HG03108 (cell line): ENCODE measurements around the gene TRIM31.
"Not testable (repeated sequence)": the region's sequence is repeated elsewhere in the genome, so short reads cannot be mapped to it uniquely, and the experiment has no call there.

ENCODE experiments used
- ATAC-seq: cut with Tn5 transposase; IDR thresholded peaks from one replicate; pipeline ENCODE4 v1.9.1; 2021; ENCODE audit warnings: moderate library complexity; ENCODE audit not compliant: unreplicated experiment

Gene TRIM31

DNA sequence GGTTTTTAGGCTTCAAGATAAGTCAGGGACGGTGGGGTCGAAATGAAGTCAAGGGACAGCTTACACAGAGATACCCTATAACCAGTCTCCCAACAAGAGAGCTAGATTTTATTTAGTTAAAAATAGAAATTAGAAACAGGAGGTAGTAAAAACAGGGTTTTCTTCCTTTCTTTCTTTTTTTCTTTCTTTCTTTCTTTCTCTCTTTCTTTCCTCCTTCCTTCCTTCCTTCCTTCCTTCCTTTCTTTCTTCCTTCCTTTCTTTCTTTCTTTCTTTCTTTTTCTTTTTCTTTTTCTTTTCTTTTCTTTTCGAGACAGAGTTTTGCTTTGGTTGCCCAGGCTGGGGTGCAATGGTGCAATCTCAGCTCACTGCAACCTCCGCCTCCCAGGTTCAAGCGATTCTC lies 5.8 kb upstream of the TRIM31 start:
- ATAC-seq = not testable (repeated sequence)

DNA sequence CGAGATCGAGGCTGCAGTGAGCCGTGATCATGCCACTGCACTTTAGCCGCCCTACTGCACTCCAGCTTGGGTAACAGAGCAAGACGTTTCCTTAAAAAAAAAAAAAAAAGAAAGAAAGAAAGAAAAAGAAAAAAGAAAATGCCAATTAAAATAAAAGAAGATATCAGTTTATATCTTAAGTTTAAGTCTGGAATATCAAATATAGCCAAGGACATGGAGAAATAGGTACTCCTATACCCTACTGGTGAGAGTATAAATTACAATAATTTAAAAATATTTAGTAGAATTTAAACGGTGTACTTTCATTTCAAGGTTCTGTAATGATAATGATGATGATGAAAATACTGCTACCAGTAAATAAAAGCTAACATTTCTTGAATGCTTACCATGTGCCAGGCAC lies 3.8 kb upstream of the TRIM31 start:
- no peak for ATAC-seq

DNA sequence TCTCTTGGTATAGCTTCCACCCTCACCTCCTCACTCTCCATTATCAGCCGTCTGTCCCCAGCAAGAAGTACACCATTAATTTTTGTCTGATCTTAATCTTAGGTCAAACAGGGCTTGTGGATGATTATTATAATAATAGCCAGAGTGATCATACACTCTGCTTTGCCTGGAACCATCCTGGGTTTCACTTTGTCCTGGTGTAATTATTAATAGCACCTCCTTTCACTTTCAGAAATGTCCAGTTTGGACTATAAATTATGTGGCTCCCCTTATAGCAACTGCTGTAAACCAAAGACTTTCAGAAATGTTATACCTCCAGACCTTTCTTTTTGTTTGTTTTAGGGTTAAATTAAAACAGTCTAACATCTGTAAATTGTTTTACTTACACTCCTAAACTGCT lies 951 bp upstream of the TRIM31 start:
- ATAC-seq = no peak

DNA sequence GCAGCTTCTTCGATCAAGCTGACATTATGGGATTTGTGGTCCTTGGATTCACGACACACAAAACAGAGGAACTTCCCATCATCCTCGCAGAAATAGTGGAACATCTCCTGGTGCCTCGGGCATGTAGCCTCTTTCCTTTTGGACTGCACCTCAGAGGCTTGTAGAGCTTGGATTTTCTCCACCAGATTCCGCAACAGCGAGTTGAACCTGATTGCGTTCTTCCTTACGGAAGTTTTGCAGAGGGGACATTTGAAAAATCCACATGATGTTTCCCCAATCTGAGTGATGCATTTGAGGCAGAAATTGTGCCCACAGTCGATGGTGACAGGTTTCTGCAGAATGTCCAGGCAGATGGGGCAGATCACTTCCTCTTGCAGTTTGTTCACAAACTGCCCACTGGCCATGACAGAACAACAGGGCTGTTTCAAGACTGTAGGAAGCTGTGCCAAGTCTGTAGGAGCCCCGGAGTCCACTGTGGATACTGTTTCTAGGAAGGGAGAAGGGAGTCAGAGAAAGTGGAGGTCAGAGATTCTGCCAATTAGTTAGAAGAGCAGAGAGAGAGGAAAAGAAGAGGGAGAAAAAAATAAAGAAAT lies 392 bp downstream of the TRIM31 start:
- no peak for ATAC-seq

DNA sequence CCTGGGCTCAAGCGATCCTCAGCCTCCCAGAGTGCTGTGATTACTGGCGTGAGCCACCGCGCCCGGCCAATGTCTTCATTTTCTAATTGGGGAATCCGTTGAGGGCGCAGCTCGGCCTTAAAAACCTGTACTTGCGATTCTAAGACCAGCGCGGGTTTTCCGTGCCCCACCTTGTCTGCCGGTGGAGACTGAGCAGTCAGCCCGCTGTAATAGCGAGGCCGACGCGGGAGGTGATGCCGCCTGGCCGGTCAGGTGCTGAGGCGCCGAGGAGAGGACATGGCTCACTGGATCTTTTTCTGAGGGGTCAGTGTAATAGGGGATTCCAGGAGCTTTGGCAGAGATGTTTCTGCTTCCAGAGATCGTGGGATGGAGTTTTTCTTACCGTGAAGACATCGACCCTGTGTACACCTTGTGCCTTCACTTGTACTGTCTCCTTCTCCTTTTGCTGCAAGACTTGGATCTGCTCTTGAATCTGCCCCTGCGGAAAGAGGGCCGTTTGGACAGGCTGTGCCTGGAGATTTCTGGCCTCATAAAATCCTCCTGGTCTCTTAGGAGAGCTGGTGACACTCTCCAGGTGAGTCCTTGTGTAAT lies 1.5 kb downstream of the TRIM31 start:
- ATAC-seq = no peak

DNA sequence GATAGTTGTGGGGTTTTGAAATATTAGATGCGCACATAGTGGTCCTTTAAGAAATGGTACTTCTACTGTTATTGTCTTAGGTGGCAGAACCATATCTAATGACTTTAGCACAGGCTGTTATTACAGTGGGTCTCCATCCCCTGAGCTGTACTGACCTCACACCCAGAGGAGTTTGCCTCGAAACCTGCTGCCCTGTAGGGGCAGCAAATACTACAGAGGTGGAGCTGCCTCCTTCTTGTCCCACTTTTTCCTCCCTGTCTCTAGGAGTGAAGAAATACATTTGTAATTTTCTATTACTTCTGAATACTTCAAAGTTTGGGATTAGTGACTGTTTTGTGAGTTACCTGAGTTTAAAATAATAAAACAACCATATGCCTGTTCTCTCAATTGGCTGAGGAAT lies 8.2 kb downstream of the TRIM31 start:
- ATAC-seq = no peak

DNA sequence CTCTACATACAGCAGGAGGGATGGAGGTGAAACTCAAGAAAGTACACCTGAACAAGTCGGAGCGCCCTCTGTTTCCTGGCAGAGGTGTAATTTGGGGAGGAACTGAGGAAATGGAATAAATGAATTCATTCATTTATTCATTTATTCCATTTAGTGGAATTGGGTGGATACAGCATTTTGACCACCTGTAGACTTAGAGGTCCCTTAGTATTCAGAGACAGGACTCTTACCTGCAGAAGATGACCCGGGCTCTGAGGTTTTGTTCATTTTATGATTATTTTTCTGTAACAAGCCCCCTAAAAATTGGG lies 9.1 kb downstream of the TRIM31 start:
- no peak for ATAC-seq

DNA sequence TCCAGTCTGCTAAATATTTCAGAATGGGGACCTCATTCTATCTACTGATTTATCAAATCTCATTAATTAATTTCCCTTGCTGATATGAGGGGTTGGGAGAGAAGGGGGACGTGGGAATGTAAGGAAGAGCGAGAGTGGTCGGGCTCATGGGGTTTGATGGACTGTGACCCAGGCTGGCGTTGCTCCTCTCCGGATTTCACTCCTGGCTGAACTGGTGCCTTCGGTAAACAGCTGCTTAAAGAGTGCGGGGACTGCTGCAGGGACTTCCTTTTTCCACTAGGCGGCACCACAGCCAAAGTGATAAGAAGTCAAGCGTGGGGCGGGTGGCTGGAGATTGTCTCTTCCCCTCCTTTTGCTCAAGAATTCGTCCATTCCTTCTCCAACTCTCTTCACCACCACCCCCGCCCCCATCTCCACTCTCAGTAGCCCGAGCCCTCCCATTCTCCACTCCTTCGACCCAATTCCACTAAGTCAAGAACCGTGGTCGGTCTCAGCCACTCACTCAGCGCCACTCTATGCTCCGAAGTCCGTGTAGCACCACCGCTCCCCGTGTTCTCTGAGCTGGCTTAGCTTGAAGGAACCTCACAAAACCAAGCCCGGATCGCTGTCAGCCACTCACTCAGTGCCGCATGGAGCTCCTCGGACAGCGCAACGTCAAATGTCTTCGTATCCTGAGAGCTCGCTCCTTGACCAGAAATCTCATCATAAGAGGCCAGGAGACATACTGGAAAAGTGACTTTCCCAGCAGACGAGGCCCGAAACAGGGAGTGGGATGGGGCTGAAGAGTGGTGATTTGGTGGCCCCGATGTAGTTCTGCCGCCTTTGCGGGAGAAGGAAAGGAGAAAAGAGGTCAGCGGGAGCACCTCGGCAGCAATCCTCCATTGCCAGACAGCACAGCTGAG lies 9.7 kb downstream of the TRIM31 start:
- ATAC-seq = peak; percentile 59

DNA sequence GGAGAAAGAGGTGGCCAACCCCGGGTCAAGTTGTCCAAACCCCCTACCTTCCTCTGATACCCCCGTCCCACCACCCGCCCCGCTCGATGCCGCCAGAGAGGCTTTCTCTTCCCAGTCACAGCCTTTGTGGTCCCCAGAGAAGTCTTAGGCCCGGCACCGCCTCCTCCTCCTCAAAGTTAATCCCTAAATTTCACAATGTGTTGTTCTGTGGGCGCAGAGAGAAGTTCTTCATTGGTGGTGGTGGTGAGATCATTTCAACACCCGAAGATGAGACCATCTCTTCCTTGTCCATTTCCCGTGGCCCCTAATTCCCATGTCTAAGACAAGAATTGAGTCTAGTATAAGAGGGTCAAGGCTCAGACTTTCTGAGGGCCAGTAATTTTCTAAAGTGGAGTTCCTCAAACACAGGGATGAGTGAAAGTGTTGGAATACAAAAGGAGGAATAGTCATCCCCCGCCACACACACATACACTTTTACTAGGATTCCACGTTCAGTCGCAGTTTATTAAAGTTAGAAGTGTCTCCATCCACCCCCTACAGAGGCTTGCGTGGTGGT lies 10.4 kb downstream of the TRIM31 start:
- ATAC-seq = no peak

DNA sequence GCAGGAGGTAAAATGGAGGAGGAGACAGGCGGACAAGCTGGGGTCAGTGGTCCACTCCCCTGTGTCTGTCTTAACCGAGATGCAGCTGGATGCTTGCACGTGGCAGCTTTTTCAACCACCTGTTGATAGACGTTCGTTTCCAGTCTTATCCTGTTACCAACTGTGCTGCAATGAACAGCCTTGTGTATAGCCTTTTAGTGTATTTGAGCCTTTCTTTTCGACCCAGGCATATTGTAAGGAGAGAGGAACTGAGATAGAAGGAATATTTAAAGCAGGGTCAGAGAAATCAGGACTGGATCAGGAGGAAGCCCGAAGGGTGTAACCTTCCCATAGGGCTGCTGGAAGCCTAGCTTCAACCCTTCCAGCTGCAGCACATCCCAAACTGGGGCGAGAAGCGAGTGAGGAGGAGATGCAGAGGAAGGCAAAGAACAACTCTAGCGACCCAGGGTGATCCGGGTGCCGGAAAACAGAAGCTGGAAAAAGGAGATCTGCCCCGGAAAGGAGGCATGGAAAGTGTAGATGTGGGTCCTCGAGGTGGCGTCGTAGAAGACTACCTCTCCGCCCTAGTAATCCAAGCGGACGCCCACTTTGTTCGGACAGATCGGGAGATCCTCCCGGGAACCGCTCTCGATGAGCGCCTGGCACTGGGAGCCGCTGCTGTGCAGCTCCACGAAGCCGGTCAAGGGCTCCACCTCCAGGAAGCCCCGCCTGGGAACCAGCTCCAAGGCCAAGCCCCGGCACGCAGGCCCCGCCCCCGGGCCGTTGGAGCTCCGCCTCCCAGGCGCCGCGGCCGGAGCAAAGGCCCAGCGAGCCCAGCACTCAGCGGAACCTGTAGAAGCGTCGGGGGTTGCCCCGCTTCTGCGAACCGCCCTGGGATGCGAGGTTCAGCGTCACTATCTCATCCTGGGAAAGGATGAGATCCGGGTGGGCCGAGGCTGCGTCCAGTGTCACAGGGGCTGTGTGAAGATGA lies 11.2 kb downstream of the TRIM31 start:
- peak; percentile 78 for ATAC-seq

DNA sequence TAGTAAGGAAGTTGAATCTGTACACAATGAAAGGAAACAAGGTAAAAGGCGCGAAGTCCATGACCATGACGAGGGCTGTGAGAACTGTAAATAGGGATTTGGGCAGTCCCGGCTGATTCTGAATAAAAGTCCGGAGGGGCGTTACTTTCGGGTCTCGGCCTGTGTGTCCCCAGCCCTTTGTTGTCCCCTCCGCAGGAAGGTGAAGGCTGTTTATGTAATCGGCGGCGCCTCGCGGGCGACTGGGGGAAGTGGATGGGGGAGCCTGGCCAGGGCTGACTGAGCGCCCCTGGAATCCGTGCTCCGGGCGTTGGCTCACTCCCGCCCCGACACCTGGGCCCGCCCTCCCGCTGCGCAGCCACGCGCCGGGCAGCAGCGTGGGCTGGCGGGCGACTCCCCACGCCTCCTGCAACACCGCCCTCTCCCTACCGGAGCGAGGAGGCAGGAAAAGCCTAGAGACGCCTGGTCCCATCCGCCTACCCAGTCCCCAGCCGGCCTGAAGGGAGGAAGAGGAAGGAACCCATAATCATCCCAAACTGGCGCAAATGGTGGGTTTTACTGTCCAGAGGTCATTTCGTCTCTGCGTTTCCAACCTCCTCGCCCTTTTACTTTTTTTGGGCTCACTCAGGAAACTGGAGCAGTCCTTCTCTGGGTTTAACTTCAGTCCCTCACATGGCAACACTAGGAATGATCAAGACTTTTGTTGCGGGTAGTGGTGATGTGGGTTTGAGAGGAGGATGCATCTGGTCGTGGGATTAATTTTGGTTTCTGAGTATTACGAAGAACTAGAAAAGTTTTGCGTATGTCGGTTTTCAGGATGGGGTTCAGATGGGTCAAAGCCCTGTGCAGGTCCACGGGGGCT lies 12.1 kb downstream of the TRIM31 start:
- ATAC-seq = no peak

DNA sequence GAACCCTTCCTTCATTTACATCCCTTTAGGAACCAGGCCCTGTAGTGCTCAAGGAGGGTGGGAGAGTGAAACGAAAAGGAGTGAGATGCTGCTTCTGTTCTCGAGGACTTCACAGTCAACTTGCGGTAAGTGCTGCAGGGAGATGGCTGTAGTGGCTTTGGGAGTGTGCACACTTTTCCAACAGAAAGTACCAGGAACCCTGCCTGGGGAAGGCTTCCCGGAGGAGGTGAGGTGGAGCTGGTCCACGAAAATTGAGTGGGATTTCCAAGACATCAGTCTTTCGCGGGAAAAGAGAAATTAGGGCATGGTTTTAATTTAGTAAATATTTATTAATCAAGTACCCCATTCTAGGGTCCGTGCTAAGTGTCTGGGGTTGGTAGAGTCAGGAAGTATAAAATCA lies 12.7 kb downstream of the TRIM31 start:
- no peak for ATAC-seq

DNA sequence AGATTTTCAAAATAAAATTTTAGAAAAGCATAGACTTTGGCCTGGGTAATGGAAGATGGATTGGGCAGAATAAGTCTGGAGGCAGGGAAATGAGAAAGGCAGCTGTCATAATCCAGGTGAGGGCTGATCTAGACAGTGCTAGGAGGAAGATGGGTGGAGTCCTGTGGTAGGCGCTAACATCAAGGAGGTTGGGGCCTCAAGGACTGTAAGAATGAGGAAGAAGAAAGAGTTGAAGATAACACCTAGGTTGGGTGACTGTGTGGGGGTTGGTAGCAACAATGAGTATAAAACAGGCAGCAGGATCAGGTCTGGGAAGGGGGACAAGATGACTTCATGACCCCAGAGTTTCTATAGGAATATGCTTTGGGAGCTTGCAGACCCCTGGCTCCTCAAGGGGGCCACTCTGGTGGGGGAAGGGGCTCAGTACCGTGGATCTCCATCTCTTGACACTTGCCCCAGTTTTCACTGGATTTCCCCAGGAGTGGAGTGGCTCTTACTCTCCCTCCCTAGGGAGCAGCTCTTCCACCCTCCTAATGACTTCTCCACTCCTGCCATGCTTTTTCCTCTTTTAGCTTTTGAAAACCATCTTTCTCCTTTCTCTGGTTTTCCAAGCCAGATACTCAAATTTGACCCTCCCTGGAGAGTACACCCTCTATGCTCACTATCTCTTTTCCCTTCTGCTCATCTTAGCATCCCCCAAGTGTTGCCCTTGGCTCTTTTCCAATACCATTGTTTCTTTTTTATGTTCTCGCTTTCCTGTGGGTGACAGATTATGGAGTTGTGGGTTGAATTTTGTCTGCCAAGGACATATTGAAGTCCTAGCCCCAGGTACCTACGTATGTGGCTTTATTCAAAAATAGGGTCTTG lies 14.8 kb downstream of the TRIM31 start:
- ATAC-seq = no peak

DNA sequence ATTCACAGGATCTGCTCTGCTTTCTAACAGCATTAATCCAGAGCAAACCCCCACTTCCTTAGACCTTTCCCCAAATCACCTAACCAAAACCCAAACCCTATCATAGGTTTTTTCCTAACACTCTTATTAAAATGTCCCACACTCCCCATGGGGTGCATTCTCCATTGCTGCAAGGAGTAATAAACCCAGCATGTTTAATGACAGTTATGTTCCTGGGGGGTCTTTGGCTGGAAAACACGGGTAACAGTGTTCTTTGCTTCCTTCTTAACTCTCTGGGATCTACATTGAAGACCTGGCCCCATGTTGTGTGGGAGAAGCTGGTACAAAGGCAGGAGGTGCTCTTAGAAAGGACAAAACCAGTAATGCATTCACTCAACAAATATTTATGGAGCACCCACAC lies 16.1 kb downstream of the TRIM31 start:
- ATAC-seq = no peak

DNA sequence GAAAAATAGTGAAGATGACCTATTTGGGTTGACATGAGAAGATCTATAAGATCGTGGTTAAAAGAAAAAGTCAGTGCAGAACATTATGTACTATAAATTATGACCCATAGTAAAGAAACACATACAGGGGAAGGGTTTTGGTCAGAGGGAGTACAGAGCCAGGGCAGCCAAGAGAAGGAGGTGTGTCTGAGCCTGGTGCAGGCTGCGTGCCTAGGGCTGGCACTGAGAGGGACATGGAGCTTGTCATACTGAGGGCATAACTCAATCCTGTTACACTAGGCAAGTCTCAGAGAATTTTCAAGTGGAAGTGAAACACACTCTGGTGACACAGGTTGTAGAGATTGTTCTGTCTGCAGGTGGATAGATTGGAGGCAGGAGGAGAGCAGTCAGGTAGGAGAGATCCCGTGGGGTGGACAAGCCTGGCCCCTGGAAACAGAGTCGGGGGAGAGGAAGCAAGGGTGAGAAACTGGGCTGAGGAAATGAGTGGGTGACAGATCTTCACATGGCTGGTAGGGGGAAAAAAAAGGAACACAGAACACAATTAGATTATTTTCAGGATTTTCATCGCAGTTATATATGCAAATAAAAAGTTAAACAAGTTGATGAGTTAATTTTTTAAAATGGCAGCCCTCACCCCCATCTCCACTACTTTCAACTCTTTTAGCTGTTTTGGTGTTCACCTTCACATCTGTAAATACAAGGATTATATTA lies 18.8 kb downstream of the TRIM31 start:
- no peak for ATAC-seq

DNA sequence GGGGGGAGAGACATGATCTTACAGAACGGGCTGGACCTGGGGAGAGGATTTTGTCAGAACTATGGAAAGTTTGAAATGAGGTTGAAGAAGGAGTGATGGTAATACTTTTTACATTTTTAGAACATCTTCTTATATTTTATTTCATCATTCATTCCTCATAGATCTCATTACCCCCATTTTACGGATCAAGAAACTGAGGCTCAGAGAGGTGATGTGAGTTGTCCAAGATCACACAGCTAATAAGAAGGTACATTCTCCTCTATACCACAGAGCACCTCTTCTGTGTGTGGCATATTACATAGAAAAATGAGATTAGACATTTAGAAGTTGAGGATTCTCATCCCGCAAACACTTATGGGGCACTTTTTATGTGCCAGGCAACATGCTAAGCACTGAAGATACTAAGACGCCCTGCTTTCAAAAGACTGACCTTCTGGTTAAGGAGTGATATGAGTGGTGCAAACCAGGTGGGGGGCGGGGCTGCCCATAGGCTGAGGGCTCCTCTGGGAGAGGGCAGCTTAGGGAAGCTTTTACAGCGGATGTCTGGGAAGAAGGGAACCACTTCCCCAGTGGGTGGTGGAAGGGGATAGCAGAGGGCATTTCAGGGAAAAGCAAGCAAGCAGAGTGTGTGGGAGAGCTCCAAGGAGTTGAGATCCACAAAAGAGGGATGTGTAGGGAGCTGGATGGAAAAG lies 19.9 kb downstream of the TRIM31 start:
- ATAC-seq = no peak

DNA sequence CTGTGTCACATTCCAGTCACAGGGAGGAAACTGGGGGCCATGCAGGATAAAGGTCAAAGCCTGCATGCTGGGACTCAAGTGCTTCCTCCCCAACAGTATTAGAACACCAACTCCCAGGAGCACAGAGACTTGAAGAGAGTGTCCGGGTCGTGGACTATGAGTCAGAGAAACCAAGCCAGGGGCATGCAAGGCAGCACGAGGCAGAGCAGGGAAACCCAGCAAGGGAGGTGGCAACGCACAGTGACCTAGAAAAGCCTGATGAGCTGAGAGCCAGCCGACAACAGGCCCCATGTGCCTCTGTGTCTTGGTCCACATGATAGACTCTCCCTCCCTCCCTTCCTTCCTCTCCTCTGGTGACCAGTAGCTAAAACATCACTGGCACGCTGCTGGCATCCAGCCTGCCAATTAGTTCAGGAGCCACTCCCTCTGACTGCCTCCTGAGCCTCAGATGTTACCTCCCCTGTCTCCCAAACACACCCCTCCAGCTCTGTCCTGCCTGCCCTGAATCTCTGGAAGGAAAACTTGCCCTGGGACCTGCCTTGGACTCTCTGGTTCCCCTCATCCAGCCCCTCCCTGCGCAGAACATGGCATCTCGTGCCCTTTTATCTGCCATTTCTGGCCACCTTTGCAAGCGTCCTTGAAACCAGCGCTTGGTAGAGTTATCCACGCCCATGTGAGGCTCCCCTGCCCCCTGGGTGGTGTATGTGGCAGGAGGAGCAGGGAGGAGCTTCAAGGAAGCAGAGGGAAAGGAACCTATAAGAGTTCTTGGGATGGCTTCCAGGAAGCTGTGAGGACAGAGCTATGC lies 21.1 kb downstream of the TRIM31 start:
- ATAC-seq = no peak
